Hematopoietic multipotent progenitor cell treated with erythropoietin and hydrocortisone succinate and interleukin-3 and kit ligand, for 6 days (in vitro differentiated cells): ENCODE measurements around the gene CAPN9.
A peak's percentile ranks its signal among the peaks of the same experiment; 100 is the strongest.

Source experiments
- DNase-seq: peaks from one replicate; pipeline ENCODE4 v3.0.0-alpha.2; 2015

Gene CAPN9

DNA sequence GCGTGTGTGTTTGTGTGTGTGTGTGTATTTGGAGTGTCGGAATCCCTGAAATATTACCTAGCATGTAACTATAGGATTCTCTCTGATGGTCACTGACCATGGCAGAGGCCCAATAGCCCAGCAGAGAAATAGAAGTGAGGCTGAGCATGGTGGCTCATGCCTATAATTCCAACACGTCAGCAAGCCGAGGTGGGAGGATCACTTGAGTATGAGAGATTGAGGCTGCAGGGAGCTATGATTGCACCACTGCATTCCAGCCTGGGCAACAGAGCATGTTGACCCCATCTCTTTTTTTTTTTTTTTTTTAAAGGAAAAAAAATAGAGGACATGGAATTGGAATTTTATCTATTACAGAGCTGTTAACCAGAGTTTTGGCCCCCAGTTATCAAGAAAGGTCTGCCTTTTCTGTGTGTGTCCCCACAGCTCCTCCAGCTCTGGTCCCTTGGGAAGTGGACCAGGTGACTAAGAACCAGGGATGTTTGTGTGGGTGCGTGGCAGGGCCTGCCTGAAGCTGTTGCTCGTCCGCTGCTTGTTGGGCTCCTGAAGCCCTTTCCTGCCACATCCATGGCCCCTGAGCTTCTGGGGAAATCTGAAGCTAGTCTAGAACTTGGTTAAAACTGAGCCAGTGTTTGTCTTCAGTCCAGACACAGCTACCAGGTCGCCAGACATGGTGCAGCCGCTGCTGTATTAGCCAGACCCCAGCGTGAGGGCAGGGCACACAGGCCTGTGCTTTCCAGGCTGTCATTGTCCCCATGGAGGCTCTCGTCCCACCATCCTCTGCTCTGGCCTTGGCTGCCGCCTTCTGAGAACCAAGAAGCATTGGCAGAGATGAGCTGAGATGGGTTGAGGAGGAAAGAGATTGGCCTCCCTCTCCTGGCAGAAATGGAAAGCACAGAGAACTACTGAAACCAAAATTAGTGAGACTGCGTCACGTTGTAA is 25.5 kb downstream of the CAPN9 start:
- peak; percentile 15 for DNase-seq

DNA sequence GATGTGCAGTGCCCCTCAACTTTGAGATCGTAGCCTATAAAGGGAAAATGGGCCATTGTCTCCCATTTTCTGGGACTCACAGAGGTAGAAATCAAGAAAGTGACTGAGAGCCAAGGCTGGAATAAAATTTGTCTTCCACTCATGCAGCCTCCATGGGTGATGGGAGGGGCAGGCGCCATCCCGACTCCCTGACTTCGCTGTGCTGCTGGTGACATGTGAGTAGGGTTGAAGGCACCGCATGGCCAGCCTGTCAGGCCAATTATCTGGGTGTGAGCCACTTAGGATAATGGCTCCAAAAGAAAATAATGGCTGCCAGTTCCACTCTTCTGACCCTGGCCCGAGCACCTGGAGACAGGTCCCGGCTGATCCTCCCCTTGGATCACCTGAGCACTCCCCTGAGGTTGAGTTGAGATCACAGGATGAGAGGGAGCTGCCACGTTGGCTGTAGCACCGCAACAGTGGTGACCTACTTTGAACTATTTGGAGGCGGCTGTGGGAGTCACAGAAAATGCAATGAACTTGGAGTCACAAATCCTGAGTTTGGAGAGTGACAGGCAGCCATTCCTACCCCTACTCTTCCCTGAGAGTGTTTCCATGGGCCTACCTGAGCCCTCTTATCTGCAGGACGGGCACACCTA is 26.3 kb downstream of the CAPN9 start:
- no peak for DNase-seq

DNA sequence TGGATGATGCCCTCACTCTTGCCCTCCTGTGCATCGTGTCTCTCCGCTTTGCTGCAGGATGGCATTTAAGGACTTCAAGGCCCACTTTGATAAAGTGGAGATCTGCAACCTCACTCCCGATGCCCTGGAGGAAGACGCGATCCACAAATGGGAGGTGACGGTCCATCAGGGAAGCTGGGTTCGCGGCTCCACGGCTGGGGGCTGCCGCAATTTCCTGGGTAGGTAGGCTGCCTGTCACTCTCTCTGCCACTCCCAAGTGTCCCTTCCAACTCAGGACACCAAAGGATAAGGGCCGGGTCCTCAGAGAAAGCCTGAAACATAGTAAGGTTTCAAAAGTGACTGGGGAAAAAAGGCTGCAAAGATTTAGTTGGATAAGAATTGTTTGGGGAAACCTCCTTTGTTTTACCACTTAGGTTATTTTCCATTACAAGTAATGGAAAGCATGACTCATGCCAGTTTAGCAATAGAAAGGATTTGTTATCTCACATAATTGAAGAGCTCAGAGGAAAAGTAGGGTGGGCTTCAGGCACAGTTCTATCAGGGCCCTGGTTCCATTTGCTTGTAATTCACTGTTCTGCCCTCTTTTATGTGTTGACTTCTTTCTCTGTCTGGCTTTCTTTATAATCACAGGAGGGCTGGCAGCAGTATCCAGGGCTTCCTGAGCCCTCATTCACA is 31.9 kb downstream of the CAPN9 start:
- no peak for DNase-seq

DNA sequence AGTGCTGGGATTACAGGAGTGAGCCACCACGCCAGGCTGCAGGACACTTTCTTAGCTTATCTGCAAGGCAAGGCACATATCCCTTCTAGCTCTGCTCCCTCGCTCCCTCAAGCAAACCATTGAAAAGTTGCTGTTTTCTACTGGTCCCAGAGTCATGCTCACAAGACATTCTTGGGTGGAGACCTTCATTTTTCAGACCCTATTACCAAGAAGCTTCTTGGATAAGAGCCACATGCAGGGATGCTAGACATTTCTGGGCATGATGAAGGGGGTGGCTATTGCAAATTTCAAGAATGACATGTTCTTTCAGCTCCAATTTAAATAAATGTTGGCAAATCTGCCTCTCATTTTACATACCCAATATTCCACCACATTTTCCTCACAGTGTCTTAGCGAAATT is 33.9 kb downstream of the CAPN9 start:
- DNase-seq: no peak

DNA sequence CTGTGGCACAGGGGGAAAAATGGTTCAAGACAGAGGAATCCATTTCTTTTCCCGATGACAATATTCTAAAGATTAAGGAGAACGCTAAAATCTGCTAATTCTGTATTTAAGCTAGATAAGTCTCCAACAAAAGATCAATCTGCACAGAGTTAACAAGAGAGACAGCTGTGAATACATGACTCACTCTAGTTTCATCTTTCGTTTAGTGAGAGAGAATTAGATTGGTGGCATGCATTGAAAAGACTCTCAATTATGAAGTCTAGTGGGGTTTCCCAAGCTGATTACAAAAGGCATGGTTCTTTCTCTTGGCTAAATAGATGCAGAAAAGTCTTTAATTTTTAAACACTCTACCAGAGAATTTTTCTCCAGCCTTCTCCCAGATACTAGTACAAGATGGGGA is 34.4 kb downstream of the CAPN9 start:
- no peak for DNase-seq

DNA sequence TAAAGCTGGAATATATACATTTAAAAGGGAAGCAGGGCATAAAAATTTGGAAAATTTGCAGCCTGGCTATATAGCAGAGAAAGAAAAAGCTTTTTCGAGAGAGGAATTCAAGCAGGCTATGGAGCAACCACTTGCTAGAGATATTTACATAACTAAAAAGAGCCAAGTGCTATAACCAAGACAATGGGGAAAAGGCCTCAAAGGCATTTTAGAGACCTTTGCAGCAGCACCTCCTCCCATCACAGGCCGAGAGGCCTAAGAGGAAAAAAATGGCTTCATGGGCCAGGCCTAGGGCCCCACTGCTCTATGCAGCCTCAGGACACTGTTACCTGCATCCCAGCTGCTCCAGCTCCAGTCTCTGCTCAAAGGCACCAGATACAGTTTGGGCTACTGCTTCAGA is 37.0 kb downstream of the CAPN9 start:
- no peak for DNase-seq

DNA sequence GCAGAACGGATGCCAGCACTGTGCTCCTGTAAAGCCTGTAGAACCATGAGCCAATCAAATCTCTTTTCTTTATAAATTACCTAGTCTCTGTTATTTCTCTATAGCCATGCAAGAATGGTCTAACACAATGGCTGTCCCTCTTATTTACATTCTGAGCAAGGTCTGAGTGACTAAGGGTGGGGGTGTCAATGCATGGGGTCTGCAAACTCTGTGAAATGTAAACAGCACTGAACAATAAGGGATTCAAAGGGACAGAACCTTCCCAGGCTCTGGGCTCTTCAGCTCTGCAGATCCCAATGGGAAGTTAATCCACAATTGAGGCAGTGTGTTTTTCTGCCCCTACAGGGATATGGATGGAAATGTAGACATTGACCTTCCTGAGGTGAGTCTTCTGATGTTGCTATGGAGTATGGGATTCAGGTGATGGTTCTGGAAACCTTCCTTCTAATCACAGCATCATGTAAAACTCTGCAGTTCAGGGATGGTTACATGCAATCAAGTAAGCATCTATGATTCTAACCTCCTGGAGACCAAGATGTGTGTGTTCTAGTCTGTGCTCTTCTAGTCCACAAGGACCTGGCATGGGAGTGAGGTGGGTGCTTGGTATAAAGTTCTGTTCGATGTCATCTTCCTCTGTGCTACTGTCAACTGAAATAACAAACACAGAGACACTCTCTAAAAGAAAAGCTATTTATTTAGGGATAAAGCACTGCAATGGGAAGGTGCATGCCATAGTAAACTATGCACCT is 38.6 kb downstream of the CAPN9 start:
- no peak for DNase-seq

DNA sequence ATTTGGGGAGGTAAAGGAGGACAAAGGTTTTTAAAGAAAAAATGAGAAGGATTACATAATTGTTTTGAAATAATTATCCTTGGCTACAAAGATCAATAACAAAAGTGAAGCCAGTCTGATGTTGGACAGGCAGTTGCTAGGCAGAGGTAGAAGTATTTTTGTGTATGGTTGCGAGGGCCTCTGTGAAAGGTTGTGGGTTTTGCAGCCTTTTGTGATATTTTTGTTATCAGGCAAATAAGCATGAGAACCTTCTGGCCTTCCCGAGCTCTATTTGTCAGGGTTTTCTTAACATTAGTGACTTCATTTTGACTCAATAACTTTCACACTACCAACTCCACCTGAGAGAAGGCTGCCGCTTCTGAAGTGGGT is 39.2 kb downstream of the CAPN9 start:
- no peak for DNase-seq

DNA sequence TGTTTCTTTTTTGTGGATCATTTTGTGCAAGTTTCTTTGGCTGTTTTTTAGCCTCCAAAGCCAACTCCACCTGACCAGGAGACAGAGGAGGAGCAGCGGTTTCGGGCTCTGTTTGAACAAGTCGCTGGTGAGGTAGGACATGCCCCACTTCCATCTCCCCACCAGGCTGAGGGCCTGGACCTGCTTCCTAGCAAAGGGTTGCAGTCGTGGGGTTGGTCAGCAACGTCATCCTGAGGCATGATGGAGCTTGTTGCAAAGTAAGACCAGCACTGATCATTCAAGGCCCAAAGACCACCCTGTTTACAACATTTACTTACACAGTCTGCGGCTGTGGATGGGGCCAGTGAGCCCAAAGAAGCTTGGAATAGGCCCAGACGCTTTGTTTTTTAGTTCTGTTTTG is 40.3 kb downstream of the CAPN9 start:
- DNase-seq: no peak

DNA sequence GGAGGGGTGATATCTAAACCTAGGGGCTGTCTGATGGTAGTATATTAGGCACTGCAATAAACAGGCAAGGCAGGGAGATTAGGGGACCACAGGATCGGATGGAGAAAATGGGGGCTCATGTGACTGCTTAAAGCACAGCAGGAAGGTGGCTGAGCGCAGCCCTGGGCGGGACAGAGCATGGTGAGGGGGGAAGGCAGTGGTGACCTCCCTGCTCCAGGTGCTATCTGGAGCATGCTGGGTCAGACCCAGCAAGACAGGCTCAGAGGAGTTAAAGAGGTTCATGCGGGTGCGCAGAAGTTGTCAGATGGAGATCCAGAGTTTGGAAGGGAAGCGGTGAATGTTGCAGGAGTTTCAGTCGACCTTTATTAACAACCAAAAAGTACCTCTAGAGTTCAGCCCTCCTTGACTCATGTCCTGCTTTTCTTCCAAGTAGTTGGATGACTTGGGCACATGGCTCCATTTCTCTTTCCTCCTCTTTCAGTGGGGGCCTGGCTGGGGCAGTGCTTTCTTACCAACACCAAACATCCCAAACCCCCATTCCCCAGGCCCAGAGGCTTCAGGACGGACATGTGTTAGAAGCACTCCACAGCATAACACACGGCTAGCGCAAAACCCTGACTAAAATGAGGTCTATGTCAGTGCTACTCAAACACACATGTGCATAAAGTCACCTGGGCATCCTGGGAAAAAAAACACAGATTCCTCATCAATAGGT is 41.5 kb downstream of the CAPN9 start:
- DNase-seq: no peak

DNA sequence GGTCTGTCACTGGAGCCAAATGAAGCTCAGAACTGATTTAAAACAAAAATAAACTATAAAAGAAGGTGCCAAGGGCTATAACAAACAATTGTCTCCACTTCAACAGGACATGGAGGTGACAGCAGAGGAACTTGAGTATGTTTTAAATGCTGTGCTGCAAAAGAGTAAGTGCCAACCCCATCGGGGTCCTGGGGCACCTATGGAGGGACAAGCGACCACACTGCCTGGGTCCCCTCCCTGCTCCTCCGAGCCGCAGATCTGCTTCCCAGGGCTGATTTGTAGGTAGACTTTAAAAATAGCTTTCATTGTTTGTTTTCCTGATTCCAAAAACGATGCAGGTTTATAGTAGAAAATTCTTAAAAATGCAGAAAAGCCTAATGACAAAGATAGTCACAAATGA is 42.8 kb downstream of the CAPN9 start:
- DNase-seq: no peak

DNA sequence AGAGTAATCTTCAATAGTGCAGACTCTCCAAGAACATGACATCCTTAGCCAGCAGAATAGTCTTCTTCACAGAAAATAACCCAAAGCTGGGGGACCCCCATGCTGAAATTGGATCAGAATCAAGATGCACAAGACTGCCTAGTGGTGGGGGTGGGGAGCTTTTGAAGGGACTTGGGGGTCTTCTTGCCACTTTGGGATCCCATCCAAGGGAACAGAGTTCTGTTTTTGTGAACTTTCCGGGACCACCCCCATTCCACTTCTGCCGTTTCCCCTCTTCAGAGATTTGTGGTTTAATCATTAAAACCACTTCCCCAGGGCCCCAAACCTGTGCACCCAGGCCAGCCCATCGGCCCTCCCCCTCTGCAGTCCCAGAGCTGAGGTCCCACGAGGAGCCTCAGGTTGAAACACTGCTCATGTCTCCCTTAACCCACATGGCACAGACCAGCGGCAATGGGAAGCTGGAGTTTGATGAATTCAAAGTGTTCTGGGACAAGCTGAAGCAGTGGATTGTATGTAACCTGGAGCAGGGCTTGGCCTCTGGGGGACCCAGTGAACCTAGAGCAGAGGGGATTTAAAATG is 44.9 kb downstream of the CAPN9 start:
- no peak for DNase-seq

DNA sequence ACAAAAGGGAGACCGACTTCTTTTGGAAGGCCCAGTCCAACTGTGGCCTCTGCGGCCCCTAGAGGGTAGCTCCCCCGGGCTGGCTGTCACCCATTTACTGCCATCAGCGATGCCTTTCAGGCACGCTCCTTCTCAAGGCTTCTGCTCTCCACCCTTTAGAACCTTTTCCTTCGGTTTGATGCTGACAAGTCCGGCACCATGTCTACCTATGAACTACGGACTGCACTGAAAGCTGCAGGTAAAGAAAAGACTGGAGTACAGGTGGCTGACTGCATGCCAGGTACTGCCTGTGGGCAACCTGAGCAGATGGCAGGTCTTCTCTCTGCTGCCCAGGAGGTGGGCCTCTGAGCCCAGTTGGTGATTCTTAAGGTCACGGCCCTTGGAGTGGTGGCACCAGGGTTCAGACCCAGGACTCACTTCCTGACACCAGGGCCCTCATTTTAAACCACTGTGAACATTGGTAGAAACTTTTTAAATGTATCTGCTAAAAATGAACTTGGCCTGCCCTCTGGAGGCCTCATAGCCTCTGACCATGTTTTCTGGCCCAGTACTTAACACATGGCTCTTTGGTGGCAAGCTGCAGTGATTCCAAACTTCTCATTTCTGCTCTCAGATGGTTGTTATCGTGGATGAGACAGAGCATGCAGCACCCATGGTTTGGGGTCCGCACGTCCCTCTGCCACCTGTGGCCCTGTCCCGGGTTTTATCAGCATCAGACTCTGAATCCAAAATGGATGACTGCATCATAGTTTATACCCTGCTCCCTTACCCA is 45.7 kb downstream of the CAPN9 start:
- DNase-seq: peak; percentile 16

DNA sequence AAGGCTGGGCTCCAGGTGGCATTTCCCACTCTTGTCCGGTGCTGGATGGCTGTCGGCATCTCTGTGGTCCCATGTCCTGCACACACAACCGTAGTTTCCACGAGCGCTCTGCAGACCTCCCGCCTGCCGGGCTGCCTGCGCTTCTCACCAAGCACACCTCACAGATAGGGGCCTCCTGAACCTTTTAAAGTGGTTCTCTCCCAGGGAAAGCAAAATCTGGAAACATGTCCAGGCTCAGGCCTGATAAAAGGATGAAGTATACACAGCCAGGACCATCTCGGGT is 46.2 kb downstream of the CAPN9 start:
- no peak for DNase-seq

DNA sequence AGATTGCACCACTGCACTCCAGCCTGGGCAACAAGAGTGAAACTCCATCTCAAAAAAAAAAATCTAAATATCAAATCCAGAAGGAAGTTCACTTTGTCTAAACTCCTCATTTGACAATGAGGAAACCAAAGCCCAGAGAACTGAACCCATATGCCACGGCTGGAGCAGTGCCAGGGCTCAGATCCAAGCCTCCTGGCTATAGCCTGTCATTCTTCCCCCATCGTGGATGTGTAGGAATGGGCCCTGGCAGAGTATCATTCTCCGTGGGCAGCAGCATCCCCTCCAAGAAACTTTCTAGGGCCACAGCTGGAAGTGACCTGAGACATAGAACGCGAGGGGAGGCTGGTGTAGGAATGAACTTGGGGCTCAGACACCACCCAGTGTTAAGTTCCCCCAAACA is 47.2 kb downstream of the CAPN9 start:
- no peak for DNase-seq

DNA sequence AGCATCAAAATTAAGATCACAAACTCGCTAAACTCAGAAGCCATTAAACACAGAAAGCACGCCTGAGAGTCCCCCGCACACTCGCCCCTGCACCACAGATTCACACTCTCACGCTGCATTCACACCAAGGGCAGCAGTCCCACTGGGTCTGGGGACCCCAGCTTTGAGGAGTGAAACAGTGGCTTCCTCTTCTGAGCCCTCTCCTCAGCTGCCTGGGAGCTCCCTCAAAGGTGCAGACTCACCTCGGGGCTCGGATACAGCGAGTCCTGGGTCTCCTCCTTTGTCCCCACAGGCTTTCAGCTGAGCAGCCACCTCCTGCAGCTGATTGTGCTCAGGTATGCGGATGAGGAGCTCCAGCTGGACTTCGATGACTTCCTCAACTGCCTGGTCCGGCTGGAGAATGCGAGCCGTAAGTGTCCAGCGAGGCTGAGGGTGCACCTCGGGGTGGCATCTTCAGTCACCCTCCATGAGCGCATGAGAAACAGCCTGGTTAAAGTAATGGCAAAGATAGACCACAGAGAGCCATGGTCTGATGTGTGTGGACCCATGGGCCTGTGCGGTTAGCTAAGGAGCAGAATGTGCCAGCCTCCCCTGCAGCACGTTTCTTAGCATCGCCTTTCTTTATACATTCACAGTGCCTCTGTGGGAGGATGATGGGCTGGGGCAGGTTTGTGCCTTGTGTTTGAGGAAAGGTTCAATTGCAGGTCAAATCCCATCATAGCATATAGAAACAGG is 47.9 kb downstream of the CAPN9 start:
- DNase-seq: no peak

DNA sequence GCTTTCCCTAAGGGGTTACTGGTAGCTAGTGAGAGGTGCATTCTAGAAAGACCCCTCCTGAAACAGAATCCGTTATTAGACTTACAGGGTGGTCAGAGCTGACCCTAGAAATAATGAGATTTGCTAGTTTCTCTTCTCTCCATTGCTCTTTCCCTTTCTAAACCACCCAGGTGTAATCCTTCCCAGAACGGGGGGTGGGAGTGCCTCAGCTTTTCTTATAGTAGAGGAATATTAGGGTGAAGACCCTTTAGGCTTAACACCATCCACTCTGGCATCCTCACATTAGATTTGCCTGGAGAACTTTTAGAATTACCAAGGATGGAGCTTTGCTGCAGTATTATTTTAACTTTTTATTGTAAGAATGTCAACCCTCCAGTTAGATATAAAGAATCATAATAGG is 49.4 kb downstream of the CAPN9 start:
- no peak for DNase-seq

DNA sequence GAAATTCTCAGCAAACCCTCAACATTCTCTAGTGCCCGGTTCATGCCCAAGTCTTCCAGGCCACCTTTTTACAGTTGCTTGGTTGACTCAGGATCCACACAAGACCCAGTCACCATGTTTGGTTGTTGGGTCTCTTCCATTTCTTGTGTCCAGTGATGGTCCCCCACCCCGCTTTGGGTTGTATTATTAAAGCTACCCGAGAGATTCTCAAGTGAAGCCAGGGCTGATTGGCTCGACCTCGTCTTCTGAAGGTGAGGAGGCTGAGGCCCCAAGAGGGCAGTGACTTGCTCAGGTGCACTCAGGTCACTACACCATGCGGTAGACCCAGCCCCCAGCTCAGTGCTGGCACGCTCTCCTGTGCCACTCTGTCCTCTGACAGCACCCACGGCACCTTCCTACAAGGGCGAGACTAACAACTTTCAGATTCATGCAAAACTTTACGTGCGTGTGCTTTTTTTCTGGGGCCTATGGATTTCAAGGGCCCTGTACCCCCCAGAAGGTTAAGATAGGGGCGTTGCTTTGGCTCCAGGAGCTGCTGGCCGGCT is 50.3 kb downstream of the CAPN9 start:
- no peak for DNase-seq

DNA sequence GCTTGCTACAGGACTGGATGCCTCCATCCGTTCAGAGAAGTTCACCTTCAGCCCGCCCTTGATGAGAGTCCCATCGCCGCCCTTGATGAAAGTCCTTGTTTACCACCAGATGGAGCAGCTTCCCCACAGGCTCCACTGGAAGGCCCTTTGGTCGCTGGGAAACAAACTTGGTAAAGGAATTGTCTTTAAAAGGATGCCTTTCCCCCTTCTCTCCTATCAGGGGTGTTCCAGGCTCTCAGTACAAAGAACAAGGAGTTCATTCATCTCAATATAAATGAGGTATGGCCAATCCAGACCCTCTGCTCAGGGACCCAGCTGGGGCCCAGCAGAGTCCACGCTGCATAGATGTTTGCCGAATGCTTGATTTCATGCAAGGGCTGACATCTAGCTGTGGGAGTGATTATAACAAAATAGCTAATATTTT is 50.8 kb downstream of the CAPN9 start:
- DNase-seq: peak; percentile 73

DNA sequence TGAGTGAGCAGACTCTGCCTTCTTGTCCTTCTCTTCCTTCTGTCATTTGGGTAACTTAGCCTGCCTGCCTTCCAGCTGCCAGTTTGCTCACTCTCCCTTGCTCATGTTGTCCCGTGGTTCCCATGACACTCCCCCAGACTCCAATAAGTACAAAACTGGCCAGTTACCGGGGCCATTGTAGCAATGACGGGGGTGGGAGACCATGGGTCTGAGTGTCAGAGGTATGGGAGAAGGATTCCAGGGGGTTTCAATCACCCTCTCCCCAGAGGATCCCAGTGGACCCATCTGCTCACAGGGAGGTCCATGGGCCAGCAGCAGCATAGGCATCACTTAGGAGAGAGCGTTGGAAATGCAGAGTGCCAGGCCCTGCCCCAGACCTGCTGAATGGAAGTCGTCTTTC is 51.3 kb downstream of the CAPN9 start:
- no peak for DNase-seq
